A172 (cell line): ENCODE measurements around the gene FNDC3A. TPM values are rescaled to one million over a fixed set of nuclear protein-coding genes. Genes with fewer than 3 reads are reported as not detected.

Experiments
- DNase-seq: peaks from one replicate; pipeline ENCODE4 v3.0.0-alpha.2; 2015; ENCODE audit warnings: low spot score
- total RNA-seq: library from RNA; depleted of rRNA; stranded (reverse); fragments of >200 nt; shearing (Covaris generic); gene quantifications from 2 replicates; pipeline ENCODE4 v1.2.3, GENCODE V29; 2014

The FNDC3A gene
- total RNA-seq, 1 experiment from 2014 or later = 31.5 TPM

GRCh38 chr13:49219647-49220035 lies 243.9 kb downstream of the FNDC3A start:
- no peak for DNase-seq

DNA sequence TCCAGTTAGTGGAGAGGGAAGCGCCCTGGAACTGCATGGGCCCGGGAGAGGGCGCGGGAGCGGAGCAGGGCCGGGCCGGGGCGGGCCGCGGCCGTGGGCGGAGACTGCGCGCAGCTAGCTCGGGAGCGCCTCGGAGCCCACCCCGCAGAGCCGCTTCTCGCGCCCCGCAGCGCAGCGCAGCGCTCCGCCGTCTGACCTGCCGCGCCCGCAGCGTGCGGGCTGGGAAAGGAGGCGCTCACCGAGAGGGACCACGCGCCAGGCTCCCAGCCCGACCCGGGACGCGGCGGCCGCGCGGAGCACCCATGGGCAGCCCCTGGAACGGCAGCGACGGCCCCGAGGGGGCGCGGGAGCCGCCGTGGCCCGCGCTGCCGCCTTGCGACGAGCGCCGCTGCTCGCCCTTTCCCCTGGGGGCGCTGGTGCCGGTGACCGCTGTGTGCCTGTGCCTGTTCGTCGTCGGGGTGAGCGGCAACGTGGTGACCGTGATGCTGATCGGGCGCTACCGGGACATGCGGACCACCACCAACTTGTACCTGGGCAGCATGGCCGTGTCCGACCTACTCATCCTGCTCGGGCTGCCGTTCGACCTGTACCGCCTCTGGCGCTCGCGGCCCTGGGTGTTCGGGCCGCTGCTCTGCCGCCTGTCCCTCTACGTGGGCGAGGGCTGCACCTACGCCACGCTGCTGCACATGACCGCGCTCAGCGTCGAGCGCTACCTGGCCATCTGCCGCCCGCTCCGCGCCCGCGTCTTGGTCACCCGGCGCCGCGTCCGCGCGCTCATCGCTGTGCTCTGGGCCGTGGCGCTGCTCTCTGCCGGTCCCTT lies 244.5 kb downstream of the FNDC3A start, which contains the start of gene MLNR:
MLNR (plus strand) TSS at position 303 of the 820 bp plus-strand sequence; CDS start at position 303, 0 bp downstream.
- DNase-seq = no peak

GRCh38 chr13:49220856-49221589 lies 245.3 kb downstream of the FNDC3A start:
- DNase-seq = no peak

DNA sequence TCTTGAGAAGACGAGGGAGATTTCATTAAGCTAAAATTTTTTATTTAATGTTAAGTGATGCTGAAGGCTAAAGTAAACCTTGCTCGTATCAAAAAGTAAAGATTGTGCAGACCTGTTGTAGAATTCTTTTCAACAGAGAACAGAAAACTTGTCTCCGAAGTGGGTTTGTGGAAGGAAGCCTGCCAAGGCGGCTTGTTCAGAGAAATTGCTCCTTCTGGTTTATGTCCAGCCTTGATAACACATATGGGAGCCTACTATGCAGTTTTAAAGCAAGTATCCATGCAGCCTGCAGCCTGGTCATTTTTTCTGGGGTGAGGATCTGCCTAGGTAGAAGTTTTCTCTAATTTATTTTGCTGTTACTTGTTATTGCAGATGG lies 245.9 kb downstream of the FNDC3A start:
- DNase-seq = no peak

DNA sequence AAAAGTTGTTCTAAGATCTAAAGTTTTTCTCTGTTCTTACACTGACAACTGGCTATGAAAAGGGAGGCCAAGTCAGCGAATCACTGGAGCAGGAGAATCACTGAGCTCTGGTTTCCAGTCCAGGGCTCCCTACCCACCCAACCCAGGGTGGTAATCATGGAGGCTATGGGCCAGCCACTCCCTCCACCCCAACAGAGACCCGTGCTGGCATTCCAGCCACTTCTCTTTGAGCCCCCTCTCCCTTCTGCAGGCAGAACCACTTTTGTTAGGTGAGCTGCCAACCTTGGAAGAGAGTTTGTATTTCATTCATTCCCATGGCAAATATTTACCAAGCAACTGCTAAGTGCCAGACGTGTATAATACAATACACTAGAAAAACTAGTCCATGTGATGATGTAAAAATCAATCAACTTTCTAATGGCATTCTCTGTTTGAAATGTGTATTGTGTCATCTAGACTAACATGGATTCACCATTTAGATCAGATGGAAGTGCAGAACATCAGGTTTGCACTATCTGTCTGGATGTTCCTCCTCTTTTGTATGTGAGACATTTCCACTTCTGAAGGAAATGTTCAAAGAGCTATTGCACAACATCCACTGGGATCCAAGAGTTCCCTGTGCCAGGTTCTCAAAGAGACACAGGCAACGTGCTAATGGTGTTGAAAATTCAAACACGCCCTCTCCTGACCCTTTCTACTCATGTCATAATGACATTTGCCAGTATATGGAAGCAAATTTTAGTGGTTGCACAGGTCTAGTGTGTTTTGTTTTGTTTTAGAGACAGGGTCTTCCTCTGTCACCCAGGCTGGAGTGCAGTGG lies 249.7 kb downstream of the FNDC3A start:
- no peak for DNase-seq

- no peak for DNase-seq
Observed at GRCh38 chr13:49226613-49227012, 250.9 kb downstream of the FNDC3A start.

DNA sequence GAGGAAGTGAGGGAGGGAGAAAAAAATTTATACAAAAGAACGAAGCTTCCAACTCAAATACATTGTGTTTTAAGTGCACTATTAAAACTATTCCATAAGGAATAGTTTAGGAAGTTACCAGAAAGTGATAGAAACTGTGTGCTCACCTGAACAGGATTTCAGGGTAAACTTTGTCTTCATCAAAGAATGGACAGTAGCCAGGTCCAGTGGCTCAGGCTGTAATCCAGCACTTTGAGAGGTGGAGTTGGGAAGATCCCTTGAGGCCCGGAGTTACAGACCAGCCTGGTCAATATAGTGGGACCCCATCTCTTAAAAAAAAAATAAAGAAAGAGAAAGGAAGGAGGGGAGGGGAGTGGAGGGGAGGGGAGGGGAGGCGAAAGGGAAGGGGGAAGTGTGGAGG lies 259.0 kb downstream of the FNDC3A start:
- no peak for DNase-seq

DNA sequence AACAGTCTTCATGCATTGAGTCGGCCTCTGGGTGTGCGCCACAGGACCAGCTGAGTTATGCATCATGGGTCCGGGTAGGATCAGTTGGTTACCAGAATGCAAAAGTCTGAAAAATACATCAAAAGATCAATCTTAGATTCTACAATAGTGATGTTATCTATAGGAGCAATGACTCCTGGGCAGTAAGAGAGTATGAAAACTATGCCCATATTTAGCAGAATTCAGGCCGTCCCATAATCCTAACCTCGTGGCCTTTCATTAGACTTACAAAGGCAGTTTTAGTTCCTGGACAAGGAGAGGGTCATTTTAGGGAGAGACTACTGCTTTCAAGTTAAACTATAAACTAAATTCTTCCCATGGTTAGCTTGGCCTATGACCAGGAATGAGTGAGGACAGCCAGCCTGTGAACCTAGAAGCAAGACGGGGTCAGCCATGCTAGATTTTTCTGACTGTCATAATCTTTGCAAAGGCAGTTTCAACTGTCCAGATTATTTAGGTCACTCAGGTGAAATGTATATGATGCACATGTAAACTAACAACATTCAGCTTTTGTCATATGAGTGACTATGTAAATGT lies 260.2 kb downstream of the FNDC3A start:
- no peak for DNase-seq

GRCh38 chr13:49238621-49239020 lies 262.9 kb downstream of the FNDC3A start:
- DNase-seq = no peak

GRCh38 chr13:49240017-49240416 lies 264.3 kb downstream of the FNDC3A start:
- peak; percentile 8 for DNase-seq

DNA sequence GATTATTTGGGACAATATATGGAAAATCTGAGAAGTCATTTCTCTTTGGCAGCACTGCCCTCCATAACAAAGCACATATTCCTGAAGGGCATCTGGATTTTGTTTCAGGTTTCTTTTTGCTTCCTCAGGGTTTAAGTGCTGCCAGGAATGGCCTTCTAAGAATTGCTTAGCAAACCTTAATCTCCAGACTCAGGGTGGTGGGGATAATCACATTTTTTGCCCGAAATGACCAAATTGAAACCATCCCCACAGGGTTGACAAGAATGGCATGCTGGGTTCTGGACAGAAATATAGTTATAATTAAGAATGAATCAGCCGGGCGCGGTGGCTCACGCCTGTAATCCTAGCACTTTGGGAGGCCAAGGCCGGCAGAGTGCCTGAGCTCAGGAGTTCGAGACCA lies 265.6 kb downstream of the FNDC3A start:
- no peak for DNase-seq

DNA sequence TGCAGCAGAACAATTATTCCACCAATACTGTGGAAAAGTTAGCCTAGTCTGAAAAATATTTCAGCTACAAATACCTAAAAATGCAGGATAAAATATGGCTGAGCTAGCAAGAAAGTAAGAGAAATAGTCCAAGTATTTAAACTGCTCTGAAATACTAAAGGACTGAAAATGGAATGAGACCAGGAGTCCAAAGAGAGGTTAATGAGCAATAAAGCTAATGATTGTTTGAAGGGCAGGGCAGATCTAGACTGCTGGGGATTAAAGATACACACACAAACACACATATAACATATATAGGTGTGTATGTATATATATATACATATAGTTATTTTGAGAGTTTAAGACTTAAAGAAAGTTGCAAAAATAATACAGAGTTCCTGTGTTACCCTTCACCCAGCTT lies 269.4 kb downstream of the FNDC3A start:
- no peak for DNase-seq

DNA sequence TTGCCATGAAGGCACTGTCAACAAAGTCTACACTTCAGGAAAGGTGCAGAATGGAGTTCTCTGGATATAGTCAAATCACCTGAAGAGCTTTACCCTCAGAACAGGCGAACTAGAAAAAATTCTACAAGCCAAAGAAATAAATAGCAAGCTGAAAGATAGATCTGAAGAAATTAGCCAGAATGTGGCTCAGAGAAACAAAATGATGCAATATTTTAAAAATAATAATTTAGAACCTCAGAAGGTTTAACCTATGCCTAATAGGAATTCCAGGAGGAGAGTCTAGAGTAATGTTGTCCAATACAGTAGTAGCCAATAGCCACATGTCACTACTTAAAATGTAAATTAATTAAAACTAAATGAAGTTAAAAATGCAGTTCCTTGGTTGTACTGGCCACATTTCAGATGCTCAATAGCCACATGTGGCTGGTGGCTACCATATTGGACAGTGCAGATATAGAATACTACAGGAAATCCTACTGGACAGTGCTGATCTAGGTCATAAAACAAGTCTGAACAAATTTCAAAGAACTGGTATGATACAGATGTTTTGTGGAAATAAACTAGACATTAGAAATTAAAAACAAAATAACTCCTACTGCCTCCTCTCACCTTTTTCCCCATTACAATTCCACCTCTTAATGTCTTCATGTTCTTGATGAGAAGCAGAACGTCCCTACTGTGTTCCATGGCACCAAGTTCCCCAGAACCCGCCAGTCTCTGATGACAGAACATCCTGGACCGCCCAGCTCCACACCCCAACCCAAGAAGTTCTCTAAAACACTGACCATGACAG lies 271.3 kb downstream of the FNDC3A start:
- no peak for DNase-seq

GRCh38 chr13:49247643-49248621 lies 272.2 kb downstream of the FNDC3A start, which contains the start of gene CDADC1:
CDADC1 (plus strand) TSS chr13:49247925; CDS start chr13:49248038, 113 bp downstream.
- DNase-seq = peak; percentile 92

- no peak for DNase-seq
Observed at GRCh38 chr13:49248622-49249002, 272.9 kb downstream of the FNDC3A start.

DNA sequence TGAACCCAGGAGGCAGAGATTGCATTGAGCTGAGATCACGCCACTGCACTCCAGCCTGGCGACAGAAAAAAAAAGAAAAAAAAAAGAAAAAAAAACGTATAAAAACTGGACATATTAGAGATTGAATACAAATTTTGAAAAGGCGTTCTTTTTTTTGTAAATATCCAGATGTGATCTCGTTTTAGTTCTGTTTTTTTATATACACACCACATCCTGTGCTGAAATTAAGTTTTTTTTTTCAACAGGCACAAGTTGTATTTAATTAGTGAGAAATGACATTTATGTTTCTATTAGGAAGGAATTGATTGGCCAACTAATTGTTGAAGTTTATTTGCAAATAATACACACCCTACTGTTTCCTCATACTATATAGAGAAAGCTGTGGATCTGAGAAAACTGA lies 275.6 kb downstream of the FNDC3A start:
- no peak for DNase-seq

DNA sequence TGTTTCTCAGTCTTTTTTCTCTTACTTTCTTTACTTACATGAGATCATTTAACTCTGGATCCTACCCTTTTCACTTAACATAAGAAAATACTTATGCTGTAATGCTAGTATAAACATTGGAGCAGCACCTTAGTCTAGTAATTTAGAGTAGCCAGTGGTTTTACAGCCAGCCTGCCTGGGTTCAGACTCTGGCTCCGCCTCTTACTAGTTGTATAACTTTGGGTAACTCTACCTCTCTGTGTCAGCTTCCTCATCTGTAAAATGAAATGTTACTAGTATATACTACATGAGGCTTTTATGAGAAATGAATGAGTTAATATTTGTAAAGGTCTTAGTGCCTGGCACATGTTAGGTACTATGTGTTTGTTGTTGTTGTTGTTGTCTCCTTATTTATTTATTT lies 277.6 kb downstream of the FNDC3A start:
- no peak for DNase-seq

DNA sequence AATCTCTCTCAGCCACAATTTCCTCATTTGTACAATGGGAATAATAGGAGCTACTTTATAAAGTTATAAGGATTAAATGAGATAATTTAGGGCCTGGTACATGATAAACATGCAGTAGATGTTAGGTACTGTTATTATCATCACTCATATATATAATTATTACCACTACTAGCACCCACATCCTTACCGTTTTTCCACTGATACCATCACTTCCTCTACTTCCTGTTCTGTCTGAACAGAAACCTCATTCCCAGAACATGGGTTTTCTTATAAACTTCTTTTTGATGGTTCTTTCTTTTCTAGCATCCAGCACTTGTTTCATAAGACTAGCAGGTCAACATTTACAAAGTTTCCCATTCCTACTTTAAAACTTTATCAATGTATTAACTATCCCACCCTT lies 278.3 kb downstream of the FNDC3A start:
- DNase-seq = no peak

- no peak for DNase-seq
Observed at GRCh38 chr13:49256841-49257240, 281.1 kb downstream of the FNDC3A start.
